HG02884 (cell line): ENCODE data around the gene EEF1A1.
A peak's percentile ranks its signal among the peaks of the same experiment; 100 is the strongest.
"Not testable (repeated sequence)": the region's sequence is repeated elsewhere in the genome, so short reads cannot be mapped to it uniquely, and the experiment has no call there.

Experiments
- ATAC-seq: cut with Tn5 transposase; IDR thresholded peaks from one replicate; pipeline ENCODE4 v1.9.1; 2021; ENCODE audit warnings: mild to moderate bottlenecking, moderate library complexity; ENCODE audit not compliant: unreplicated experiment

EEF1A1 gene

DNA sequence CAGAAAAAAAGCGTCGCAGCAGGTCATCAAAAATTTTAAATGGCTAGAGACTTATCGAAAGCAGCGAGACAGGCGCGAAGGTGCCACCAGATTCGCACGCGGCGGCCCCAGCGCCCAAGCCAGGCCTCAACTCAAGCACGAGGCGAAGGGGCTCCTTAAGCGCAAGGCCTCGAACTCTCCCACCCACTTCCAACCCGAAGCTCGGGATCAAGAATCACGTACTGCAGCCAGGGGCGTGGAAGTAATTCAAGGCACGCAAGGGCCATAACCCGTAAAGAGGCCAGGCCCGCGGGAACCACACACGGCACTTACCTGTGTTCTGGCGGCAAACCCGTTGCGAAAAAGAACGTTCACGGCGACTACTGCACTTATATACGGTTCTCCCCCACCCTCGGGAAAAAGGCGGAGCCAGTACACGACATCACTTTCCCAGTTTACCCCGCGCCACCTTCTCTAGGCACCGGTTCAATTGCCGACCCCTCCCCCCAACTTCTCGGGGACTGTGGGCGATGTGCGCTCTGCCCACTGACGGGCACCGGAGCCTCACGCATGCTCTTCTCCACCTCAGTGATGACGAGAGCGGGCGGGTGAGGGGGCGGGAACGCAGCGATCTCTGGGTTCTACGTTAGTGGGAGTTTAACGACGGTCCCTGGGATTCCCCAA, at the start of gene EEF1A1:
Gene EEF1A1 (minus strand): TSS at position 345 of the 663 bp plus-strand sequence. CDS start 1,006 bp downstream, outside the sequence.
- ATAC-seq, result peak; percentile 49

GRCh38 chr6:73569121-73569520, 48.3 kb upstream of the EEF1A1 start:
- ATAC-seq, result no peak

GRCh38 chr6:73566954-73567591, 46.2 kb upstream of the EEF1A1 start:
- ATAC-seq, result no peak

GRCh38 chr6:73566486-73566871, 45.6 kb upstream of the EEF1A1 start:
- ATAC-seq, result not testable (repeated sequence)

DNA sequence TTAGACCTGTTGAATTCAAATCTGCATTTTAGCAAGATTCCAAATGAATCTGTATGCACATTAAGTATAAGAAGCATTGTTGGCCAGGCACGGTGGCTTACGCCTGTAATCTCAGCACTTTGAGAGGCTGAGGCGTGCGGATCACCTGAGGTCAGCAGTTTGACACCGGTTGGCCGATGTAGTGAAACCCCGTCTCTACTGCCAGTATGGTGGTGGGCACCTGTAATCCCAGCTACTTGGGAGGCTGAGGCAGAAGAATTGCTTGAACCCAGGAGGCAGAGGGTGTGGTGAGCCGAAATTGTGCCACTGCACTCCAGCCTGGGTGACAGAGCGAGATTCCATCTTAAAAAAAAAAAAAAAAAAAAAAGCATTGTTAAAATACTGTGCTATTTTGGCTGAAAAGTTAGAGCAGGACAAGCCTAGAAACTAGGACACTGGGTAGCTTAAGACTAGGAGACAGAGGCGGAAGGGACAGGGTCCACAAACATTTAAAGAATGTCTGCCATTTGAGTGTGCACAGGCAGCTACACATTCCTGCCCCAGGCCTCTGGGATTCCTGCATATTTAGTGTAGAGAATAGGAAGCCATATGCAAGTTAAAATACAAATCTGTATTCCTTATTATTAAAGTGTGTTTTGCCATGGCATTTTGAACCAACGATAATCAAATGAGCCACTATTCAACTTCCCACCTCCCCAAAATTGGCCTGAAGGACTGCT, 45.1 kb upstream of the EEF1A1 start:
- ATAC-seq, result no peak

- ATAC-seq, result no peak
Measured at GRCh38 chr6:73564578-73565345, 43.9 kb upstream of the EEF1A1 start.

GRCh38 chr6:73562558-73562957, 41.7 kb upstream of the EEF1A1 start:
- ATAC-seq, result no peak

DNA sequence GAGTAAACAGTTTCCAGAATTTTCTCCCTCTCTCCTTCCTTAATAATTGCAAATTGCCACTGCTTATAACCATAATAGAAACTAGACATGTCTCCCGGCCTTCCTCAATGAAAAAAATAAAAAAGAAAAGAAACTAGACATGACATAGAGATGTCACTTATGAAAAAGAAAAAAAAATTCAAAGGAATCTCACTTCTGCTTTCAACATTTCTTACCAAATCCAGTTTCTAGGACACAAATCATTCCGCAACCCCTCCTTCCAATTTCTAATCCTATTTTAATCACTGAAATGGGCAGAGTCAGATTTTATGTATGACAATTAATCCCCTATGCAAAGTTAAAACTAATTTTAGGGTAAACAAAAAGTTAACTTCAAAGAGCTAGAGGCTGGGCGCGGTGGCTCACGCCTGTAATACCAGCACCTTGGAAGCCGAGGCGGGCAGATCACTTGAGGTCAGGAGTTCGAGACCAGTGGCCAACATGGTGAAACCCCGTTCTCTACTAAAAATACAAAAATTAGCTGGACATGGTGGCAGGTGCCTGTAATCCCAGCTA, 40.1 kb upstream of the EEF1A1 start:
- ATAC-seq, result no peak

DNA sequence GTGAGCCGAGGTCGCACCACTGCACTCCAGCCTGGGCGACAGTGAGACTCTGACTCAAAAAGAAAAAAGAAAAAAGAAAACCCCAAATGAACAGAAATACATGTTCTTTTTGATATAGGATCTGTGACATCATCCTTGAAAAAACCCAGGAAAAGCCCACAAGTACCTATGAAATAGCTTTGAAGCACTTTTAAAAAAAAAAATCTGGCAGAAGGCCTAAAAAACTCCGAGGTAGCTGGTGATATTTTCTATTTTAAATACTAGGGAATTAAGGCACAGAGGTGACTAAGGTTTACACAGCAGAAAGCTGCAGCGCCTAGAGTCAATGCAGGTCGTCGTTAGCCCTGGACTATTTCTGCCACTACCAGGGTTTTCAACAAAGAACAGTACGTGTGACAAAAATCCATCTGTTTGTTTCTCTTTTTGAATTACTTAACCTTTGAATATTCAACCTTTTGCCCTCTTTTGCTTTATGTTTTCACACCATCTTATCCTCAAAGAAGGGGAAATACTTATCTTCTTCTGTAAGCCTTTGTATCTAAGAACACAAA, 39.4 kb upstream of the EEF1A1 start:
- ATAC-seq, result peak; percentile 46

DNA sequence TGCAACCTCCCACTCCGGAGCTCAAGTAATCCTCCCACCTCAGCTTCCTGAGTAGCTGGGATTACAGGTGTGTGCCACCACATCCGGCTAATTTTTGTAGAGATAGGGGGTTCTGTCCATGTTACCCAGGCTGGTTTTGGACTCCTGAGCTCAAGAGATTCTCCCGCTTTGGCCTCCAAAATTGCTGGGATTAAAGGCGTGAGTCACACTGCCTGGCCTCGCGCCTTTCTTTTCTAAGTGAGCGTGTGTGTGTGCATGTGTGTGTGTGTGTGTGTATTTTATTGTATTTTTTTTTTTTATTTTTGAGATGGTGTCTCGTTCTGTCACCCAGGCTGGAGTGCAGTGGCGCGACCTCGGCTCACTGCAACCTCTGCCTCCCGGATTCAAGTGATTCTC, 38.6 kb upstream of the EEF1A1 start:
- not testable (repeated sequence) for ATAC-seq

DNA sequence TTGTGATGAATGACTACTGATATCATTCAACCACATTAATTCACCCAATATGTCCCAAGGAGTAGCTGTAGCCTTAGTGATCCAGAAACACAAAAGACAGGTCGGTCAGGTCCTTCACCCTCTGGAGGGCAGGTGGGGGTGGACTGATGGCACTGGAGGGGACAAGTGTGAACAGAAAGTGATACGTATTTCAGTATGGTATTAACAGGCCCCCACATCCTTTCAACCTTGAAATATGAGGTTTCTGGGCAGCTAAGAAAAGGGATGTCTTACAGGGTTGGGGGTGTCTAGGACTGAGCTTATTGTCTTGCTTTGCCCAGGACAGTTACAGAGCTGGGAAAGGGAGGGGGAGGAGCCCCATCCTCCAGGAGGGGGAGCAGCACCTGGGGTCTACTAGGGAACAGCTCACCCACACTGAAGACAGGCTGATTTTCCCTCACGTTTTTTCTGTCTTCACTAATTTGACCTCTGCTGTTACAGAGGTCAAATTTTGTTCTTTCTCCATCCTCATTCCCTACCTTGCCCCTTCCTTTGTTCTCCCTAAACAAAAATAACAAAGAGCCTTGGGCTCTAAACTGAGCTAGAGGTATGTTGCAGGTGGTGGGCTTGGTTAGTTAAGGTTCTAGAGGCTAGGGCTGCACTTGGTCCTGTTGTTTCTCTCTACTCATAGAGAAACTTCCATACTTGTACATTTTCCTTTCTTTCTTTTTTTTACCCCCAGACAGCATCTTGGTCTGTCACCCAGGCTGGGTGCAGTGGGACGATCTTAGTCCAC, 38.0 kb upstream of the EEF1A1 start:
- ATAC-seq, result no peak

- no peak for ATAC-seq
Measured at GRCh38 chr6:73556836-73557235, 36.0 kb upstream of the EEF1A1 start.

DNA sequence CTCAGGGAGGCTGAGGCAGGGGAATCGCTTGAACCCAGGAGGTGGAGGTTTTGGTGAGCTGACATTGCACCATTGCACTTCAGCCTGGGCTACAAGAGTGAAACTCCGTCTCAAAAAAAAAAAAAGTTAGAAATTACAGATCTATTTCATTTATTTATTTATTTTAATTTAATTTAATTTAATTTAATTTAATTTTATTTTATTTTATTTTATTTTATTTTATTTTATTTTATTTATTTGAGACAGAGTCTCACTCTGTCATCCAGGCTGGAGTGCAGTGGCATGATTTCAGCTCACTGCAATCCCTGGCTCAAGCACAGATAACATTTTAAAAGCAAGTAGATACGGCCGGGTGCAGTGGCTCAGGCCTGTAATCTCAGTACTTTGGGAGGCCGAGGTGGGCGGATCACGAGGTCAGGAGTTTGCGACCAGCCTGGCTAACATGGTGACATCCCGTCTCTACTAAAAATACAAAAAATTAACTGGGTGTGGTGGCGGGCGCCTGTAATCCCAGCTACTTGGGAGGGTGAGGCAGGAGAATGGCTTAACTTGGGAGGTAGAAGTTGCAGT, 34.6 kb upstream of the EEF1A1 start:
- ATAC-seq, result not testable (repeated sequence)

DNA sequence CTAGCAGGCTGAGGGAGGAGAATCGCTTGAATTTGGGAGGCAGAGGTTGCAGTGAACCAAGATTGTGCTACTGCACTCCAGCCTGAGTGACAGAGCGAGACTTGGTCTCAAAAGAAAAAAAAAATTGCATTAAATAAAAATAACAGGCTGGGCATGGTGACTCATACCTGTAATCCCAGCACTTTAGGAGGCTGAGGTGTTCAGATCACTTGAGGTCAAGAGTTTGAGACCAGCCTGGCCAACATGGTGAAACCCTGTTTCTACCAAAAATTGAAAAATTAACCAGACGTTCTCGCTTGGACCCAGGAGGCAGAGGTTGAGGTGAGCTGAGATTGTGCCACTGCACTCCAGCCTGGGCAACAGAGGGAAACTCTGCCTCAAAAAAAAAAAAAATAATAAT, 30.3 kb upstream of the EEF1A1 start:
- not testable (repeated sequence) for ATAC-seq

DNA sequence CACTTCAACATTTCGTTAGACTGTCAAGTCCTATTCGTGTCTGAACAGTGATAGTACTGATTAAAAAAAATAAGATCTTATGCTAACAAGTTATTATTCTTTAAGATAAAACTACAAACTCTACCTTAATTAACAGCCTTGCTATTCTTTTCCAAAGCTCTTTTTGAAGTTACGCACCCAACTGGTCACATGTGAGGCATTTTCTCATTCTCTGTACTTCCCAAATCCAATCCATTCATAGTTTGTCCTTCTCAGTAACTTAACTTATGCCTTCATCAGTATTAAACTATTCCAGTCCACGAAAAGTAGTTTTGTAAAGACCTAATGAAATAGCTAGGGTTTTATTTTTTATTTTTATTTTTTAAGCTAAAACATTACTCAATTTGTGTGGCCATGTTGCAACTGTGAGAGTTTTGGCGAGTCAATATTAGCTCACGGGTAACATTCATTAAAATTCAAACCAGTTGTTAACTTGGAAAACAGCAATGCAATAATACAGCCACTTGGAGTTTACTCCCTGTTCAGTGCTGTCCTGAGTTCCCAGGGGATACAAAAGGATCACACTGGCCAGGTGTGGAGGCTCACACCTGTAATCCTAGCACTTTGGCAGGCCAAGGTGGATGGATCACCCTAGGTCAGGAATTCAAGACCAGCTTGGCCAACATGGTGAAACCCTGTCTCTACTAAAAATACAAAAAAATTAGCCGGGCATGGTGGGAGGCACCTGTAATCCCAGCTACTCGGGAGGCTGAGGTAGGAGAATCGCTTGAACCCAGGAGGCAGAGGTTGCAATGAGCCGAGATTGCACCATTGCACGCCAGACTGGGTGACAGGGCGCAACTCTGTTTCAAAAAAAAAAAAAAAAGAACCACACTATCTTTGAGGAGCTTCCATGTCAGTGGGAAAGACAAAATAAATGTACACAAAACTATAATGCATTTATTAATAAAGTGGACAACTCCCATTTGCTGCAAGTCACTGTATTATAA, 27.9 kb upstream of the EEF1A1 start:
- no peak for ATAC-seq

DNA sequence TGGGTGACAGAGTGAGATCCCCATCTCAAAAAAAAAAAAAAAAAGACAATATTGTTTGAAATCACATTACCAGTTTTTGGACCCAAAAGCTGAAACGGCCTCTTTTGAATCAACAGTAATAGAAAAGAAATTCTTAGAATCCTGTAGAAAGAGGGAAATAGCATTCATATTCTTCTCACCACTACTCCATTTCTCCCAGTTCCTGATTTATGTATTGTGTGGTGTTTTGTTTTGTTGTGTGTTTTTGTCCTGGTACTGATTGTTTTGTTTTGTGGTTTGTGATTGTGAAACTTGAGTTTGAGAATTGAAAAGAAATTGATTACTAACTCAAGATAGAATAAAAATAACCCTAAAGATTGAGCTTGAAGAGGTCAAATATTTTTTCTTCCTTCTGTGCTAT, 26.2 kb upstream of the EEF1A1 start:
- ATAC-seq, result no peak

DNA sequence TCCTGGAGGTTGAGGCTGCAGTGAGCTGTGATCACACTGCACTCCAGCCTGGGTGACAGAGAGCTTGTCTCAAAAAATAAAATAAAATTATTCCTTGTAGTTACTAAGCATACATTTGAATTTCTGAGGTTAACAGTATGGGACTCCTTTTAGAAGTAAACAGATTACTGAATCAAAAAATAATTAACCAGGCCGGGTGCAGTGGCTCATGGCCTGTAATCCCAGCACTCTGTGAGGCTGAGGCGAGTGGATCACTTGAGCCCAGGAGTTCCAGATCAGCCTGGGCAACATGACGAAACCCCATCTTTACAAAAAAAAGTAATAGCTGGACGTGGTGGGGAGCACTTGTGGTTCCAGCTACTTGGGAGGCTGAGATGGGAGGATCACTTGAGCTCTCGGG, 22.1 kb upstream of the EEF1A1 start:
- no peak for ATAC-seq

GRCh38 chr6:73542481-73542880, 21.6 kb upstream of the EEF1A1 start:
- ATAC-seq, result not testable (repeated sequence)
